IPS-NIHi11 (cell line): Measurements from ENCODE around the gene CABLES1.
"Not testable (repeated sequence)": the region's sequence is repeated elsewhere in the genome, so short reads cannot be mapped to it uniquely, and the experiment has no call there.

Source experiments
- DNase-seq: peaks from one replicate; pipeline ENCODE4 v3.0.0; 2012; ENCODE audit warnings: mixed read lengths, low spot score

CABLES1 gene

GRCh38 chr18:23268641-23269040, 133.4 kb downstream of the CABLES1 start:
- no peak for DNase-seq

DNA sequence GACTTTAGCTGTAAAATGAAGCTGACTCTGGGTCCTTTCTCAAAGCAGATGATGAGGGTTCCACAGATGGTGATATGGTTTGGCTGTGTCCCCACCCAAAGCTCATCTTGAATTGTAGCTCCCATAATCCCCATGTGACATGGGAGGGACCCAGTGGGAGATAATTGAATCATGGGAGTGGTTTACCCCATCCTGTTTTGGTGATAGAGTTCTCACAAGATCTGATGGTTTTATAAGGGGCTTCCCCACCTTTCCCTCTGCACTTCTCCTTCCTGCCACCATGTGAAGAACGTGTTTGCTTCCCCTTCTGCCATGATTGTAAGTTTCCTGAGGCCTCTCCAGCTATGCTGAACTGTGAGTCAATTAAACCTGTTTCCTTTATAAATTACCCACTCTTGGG, 133.8 kb downstream of the CABLES1 start:
- DNase-seq, result not testable (repeated sequence)

GRCh38 chr18:23269928-23270327, 134.6 kb downstream of the CABLES1 start:
- no peak for DNase-seq

GRCh38 chr18:23270986-23271680, 135.8 kb downstream of the CABLES1 start:
- no peak for DNase-seq

GRCh38 chr18:23272498-23273232, 137.4 kb downstream of the CABLES1 start:
- no peak for DNase-seq

DNA sequence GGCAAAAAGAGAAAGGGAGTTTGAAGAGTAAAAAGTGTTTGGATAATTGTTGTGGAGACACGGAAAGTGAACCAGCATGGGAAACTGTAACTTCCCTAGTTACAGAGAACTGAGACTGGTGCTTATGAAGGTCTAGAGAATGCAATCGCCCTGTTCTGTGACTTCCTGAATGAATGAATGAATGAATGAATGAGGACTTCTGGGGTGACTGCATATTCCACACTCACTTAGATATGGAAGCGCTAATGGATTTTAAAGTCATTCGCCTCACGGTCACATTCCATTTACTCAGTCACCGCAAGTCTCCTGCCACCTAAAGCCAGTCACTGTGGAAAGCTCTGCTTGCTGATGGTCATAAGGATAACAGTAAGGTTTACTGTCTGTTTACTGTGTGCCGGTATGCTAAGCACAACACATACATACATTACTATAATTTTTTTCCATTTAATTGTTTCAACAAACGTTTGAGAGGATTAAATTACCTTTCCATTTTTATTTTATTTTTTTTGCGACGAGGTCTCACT, 138.2 kb downstream of the CABLES1 start:
- DNase-seq, result no peak

GRCh38 chr18:23274638-23275482, 139.6 kb downstream of the CABLES1 start:
- no peak for DNase-seq

GRCh38 chr18:23276451-23276850, 141.2 kb downstream of the CABLES1 start:
- DNase-seq, result no peak

- no peak for DNase-seq
These were observed 142.1 kb downstream of the CABLES1 start for GRCh38 chr18:23277399-23277798.

DNA sequence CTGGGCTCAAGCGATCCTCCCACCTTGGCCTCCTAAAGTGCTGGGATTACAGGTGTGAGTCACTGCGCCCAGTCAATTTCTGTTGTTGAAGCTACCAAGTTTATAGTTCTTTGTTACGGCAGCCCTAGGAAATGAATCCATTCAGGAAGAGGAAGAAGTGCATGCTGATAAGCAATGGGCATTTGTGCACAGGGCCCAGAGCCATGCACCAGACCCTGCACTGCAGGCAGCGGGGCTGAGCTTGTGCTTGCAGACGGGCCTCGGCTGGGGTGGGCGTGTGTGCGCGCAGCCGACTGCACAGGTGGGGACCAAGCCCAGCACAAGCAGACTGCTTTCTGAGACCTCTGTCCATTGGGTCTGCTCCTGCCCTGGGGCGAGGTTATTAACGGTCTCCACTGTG, 144.6 kb downstream of the CABLES1 start:
- DNase-seq, result no peak

GRCh38 chr18:23280844-23281243, 145.6 kb downstream of the CABLES1 start:
- DNase-seq, result no peak

DNA sequence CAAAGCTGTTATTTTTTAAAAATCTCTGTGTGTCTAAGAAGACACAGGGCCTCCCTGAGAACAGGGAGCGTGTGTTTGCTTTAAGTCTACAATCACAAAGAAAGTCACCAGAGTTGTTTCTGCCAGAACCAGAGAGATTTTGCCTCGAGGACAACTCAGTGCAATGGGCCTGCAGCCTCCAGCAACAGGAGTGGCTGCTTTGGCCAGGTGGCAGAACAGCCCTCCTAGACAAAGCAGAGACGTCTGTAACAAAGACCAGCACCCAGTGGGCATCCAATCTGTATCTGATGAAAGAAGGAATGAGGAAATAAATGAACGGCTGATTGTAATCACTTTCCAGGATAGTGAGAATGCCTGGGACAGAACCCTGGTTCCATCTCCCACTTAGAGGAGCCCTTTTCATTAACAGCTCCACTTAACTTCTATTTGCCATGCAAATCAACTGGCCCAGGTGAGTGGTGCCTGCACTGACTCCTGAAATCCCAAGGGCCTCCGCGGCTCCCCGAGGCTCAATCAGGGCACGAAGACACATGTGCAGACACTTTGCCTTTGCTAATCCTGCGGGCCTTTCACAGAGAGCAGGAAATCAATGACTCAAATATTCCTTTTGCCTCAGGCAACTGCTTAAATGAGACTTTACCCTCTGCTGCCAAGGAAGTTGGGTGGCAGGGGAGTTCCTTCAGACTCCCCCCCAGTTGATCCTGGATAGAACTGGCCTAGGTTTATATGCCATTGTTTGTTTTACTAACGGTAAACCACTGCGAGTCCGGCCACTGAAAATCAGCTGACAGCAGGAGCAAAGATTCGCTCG, 146.5 kb downstream of the CABLES1 start:
- DNase-seq, result no peak

- DNase-seq, result no peak
These were observed 147.1 kb downstream of the CABLES1 start for GRCh38 chr18:23282437-23282781.

GRCh38 chr18:23283916-23284430, 148.7 kb downstream of the CABLES1 start:
- DNase-seq, result peak; percentile 53

DNA sequence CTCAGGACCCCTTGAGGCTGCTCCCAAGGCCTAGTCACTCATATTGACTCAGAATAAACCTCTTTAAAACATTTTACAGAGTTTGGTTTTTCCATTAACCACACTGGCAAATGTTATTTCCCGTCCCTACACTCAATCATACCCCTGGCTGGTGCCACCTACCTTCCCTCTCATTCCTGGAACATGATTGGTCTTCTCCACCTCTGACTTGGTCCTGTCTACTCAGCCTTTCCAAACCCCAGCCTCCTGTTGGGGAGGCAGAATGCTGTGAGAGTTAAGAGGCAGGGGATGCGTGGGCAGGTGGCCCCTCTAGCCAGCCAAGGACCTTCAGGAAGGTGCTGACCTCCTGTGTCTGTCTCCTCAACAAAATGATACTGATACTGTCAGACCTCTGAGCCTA, 149.3 kb downstream of the CABLES1 start:
- no peak for DNase-seq

- DNase-seq, result not testable (repeated sequence)
These were observed 150.3 kb downstream of the CABLES1 start for GRCh38 chr18:23285581-23285980.

- DNase-seq, result no peak
These were observed 156.3 kb downstream of the CABLES1 start for GRCh38 chr18:23291456-23292205.

- no peak for DNase-seq
These were observed 165.0 kb downstream of the CABLES1 start for GRCh38 chr18:23300231-23300805.

DNA sequence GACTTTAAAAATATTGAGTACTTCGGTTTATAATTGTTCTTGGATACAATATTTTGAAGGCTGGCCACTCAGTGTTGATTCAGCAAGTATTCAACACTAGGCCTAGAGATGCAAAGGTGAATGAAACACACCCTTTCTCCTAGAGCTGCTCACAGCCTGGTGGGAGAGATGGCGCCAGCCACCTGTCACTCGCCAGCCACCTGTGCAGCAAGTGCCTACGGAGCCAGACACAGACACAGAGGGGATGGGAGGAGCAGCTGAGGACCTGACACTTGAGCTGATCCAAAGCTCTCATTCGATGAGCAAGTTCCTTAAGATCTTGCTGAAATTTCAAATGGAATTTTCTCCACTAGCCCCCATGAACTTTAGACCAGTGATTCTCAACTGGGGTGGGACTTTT, 166.7 kb downstream of the CABLES1 start:
- DNase-seq, result no peak

DNA sequence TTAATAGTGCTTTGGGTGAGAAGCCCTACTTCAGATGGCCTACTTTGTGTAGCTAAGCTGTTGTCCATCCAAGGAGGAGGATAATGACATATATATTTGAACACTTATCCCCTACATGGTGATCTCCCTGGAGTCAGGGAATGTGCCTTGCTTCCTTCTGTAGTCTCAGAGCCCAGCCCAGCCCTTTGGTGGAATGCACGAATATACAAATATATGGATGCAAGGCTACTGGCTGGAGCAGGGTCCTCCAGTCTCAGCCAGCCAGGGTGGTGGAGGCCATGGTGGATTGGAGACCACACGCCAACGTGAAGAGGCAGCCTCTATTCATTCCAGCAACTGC, 167.2 kb downstream of the CABLES1 start:
- DNase-seq, result no peak
